Measurements from ENCODE around the gene CELF5.

Gene CELF5

GRCh38 chr19:3277649-3278048 is 53.2 kb downstream of the CELF5 start:
- TF ChIP-seq CTCF (IDR thresholded peaks at IDR 0.05; ENCODE audit: control insufficient read depth, insufficient read depth, low read depth, low read length, missing control alignments): no peak
- no peak overlapping the region for H3K4me3 ChIP-seq (ENCODE audit: control insufficient read depth, low read depth, low read length)
- DNase-seq (ENCODE audit: low read depth): no peak

- no peak for DNase-seq (ENCODE audit: low read depth)
- no peak for TF ChIP-seq CTCF (IDR thresholded peaks at IDR 0.05; ENCODE audit: control insufficient read depth, insufficient read depth, low read depth, low read length, missing control alignments)
- H3K4me3 ChIP-seq (ENCODE audit: control insufficient read depth, low read depth, low read length): no peak overlapping the region
Observed at GRCh38 chr19:3278294-3278693, 53.8 kb downstream of the CELF5 start.

GRCh38 chr19:3278749-3279148 is 54.3 kb downstream of the CELF5 start:
- no peak overlapping the region for H3K4me3 ChIP-seq (ENCODE audit: control insufficient read depth, low read depth, low read length)
- DNase-seq (ENCODE audit: low read depth): no peak
- no peak for TF ChIP-seq CTCF (IDR thresholded peaks at IDR 0.05; ENCODE audit: control insufficient read depth, insufficient read depth, low read depth, low read length, missing control alignments)

GRCh38 chr19:3279306-3279705 is 54.8 kb downstream of the CELF5 start:
- TF ChIP-seq CTCF (IDR thresholded peaks at IDR 0.05; ENCODE audit: control insufficient read depth, insufficient read depth, low read depth, low read length, missing control alignments): no peak
- no peak overlapping the region for H3K4me3 ChIP-seq (ENCODE audit: control insufficient read depth, low read depth, low read length)
- no peak for DNase-seq (ENCODE audit: low read depth)

- H3K4me3 ChIP-seq (ENCODE audit: control insufficient read depth, low read depth, low read length): no peak overlapping the region
- no peak for TF ChIP-seq CTCF (IDR thresholded peaks at IDR 0.05; ENCODE audit: control insufficient read depth, insufficient read depth, low read depth, low read length, missing control alignments)
- no peak for DNase-seq (ENCODE audit: low read depth)
Observed at GRCh38 chr19:3281026-3281425, 56.6 kb downstream of the CELF5 start.

- TF ChIP-seq CTCF (IDR thresholded peaks at IDR 0.05; ENCODE audit: control insufficient read depth, insufficient read depth, low read depth, low read length, missing control alignments): no peak
- DNase-seq (ENCODE audit: low read depth): no peak
- H3K4me3 ChIP-seq (ENCODE audit: control insufficient read depth, low read depth, low read length): no peak overlapping the region
Observed at GRCh38 chr19:3282155-3282554, 57.7 kb downstream of the CELF5 start.

- no peak for TF ChIP-seq CTCF (IDR thresholded peaks at IDR 0.05; ENCODE audit: control insufficient read depth, insufficient read depth, low read depth, low read length, missing control alignments)
- DNase-seq (ENCODE audit: low read depth): no peak
Observed at GRCh38 chr19:3282564-3282963, 58.1 kb downstream of the CELF5 start.

More at GRCh38 chr19:3282564-3282963, 58.1 kb downstream of the CELF5 start:
- no peak overlapping the region for H3K4me3 ChIP-seq (ENCODE audit: control insufficient read depth, low read depth, low read length)

Data from AG09309 (cell line).